ENCODE results near the gene ZNF205. TPM values are rescaled to one million over a fixed set of nuclear protein-coding genes. Genes with fewer than 3 reads are reported as not detected.
A peak's percentile ranks its signal among the peaks of the same experiment; 100 is the strongest.

The ZNF205 gene
- total and polyA plus RNA-seq, 9 of the 15 experiments (the other 6 are each of a cell fraction or from before 2014, with no cell fraction given) = 2.4 to 11.8 (median 5.1) TPM; not detected in 2

DNA sequence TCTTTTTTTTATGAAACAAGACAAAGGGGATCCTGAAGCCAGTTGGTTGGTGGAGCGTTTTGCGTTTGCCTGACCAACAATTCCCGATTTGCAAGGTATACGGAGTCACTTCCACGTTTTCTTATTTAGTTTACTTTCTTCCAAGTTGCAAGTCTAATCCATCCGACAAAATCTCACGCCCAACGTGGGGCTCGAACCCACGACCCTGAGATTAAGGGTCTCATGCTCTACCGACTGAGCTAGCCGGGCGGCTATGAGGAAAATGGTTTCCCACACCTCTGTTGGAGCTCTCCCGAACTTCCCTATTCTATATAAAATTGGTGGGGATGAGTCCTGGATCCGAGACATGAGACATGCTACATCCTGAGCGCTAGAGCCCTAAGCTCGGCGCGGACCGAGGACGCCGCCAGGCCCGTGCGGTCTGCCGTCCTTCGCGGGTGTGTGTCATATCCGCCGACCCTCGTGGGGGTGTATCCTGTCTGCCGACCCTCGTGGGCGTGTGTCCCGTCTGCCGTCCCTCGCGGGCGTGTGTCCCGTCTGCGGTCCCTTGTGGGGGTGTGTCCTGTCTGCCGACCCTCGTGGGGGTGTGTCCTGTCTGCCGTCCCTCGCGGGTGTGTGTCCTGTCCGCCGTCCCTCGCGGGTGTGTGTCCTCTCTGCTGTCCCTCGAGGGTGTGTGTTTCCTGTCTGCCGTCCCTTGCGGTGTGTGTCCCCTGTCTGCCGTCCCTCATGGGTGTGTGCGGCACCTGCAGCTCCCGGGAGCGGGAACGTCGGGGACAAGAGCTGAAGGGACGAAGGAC lies 45.0 kb downstream of the ZNF205 start (continued):
- TF ChIP-seq, protein P1, sequence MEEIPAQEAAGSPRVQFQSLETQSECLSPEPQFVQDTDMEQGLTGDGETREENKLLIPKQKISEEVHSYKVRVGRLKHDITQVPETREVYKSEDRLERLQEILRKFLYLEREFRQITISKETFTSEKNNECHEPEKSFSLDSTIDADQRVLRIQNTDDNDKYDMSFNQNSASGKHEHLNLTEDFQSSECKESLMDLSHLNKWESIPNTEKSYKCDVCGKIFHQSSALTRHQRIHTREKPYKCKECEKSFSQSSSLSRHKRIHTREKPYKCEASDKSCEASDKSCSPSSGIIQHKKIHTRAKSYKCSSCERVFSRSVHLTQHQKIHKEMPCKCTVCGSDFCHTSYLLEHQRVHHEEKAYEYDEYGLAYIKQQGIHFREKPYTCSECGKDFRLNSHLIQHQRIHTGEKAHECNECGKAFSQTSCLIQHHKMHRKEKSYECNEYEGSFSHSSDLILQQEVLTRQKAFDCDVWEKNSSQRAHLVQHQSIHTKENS (CRISPR knock-in tag; IDR thresholded peaks at IDR 0.05) = no peak
- TF ChIP-seq NUFIP1 (IDR thresholded peaks at IDR 0.05; ENCODE audit: partially characterized antibody) (no peak), BACH1 (tag; IDR thresholded peaks at IDR 0.05) (no peak), NFE2 (IDR thresholded peaks at IDR 0.05; ENCODE audit: low read depth) (no peak), ATF7 (IDR thresholded peaks at IDR 0.05) (peak; percentile 27), TBL1XR1 (IDR thresholded peaks at IDR 0.05; ENCODE audit: low read length in 2 of 2) (peak; percentile 3 to 94; a peak in 3 of 4 replicates), POU5F1 (IDR thresholded peaks at IDR 0.05; ENCODE audit: borderline replicate concordance, low read depth, low read length, partially characterized antibody) (no peak), POLR2G (IDR thresholded peaks at IDR 0.05; ENCODE audit: low read depth, low read length) (0 out of 2 replicates have a peak, but pooled peaks have one; percentile 52), MEF2A (IDR thresholded peaks at IDR 0.05; ENCODE audit: control insufficient read depth, low read depth, low read length) (peak; percentile 71), NCOA6 (IDR thresholded peaks at IDR 0.05) (peak; percentile 90), ZNF717 (CRISPR knock-in tag; IDR thresholded peaks at IDR 0.05) (no peak), POLR2H (tag; IDR thresholded peaks at IDR 0.05; ENCODE audit: low read depth) (peak; percentile 99), NBN (IDR thresholded peaks at IDR 0.05; ENCODE audit: low read depth) (peak; percentile 61; the same call in 1 of the 2 replicates), CBX3 (IDR thresholded peaks at IDR 0.05; ENCODE audit: borderline replicate concordance in 1 of 2, low read length in 2 of 2) (peak in 1 of 2 experiments; percentile 65; a peak in 1 of 3 replicates), GATAD2A (IDR thresholded peaks at IDR 0.05) (0 out of 2 replicates have a peak, but pooled peaks have one; percentile 64), MTA3 (IDR thresholded peaks at IDR 0.05; ENCODE audit: borderline replicate concordance) (no peak), KDM4B (IDR thresholded peaks at IDR 0.05; ENCODE audit: borderline replicate concordance in 2 of 2, low read depth in 1 of 2) (peak in 1 of 2 experiments; percentile 20; a peak in 1 of 4 replicates), CSDE1 (IDR thresholded peaks at IDR 0.05) (peak in 1 of 2 experiments; percentile 62; a peak in 1 of 4 replicates), CTBP1 (IDR thresholded peaks at IDR 0.05; ENCODE audit: borderline replicate concordance) (peak; percentile 60), LEF1 (IDR thresholded peaks at IDR 0.05) (no peak)
- TF ChIP-seq, protein P2, sequence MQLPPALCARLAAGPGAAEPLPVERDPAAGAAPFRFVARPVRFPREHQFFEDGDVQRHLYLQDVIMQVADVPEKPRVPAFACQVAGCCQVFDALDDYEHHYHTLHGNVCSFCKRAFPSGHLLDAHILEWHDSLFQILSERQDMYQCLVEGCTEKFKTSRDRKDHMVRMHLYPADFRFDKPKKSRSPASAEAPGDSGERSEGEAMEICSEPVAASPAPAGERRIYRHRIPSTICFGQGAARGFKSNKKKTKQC (CRISPR knock-in tag; IDR thresholded peaks at IDR 0.05) = 0 out of 2 replicates have a peak, but pooled peaks have one; percentile 31
- TF ChIP-seq, protein P3, sequence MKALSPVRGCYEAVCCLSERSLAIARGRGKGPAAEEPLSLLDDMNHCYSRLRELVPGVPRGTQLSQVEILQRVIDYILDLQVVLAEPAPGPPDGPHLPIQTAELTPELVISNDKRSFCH (CRISPR knock-in tag; IDR thresholded peaks at IDR 0.05) = no peak
- TF ChIP-seq, protein P3 (tag; IDR thresholded peaks at IDR 0.05) = 0 out of 2 replicates have a peak, but pooled peaks have one; percentile 55
- TF ChIP-seq, protein P4, sequence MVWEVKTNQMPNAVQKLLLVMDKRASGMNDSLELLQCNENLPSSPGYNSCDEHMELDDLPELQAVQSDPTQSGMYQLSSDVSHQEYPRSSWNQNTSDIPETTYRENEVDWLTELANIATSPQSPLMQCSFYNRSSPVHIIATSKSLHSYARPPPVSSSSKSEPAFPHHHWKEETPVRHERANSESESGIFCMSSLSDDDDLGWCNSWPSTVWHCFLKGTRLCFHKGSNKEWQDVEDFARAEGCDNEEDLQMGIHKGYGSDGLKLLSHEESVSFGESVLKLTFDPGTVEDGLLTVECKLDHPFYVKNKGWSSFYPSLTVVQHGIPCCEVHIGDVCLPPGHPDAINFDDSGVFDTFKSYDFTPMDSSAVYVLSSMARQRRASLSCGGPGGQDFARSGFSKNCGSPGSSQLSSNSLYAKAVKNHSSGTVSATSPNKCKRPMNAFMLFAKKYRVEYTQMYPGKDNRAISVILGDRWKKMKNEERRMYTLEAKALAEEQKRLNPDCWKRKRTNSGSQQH (CRISPR knock-in tag; IDR thresholded peaks at IDR 0.05) = 0 out of 2 replicates have a peak, but pooled peaks have one; percentile 30
- TF ChIP-seq, protein P5, sequence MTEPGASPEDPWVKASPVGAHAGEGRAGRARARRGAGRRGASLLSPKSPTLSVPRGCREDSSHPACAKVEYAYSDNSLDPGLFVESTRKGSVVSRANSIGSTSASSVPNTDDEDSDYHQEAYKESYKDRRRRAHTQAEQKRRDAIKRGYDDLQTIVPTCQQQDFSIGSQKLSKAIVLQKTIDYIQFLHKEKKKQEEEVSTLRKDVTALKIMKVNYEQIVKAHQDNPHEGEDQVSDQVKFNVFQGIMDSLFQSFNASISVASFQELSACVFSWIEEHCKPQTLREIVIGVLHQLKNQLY (CRISPR knock-in tag; conservative IDR thresholded peaks at IDR 0.05) = no peak
